MM.1S (cell line): ENCODE measurements around the gene PRR33.

Experiments
- DNase-seq: peaks from one replicate; pipeline ENCODE4 v3.0.0-alpha.2; 2015
- H2AFZ ChIP-seq: fragments of 300-600 bp; sonication (generic); 2 replicates; pipeline ENCODE4 v1.6.0; 2016; ENCODE audit warnings: antibody characterized with exemption, low read length
- H3F3A ChIP-seq: fragments of 300-600 bp; sonication (generic); 2 replicates; pipeline ENCODE4 v1.6.1; 2016; ENCODE audit warnings: mild to moderate bottlenecking, antibody characterized with exemption, low read length, moderate library complexity, mixed read lengths; ENCODE audit not compliant: insufficient read depth
- H3K27ac ChIP-seq: fragments of 300-600 bp; sonication (generic); 2 replicates; pipeline ENCODE4 v1.5.1; 2016; ENCODE audit warnings: mild to moderate bottlenecking, low read length
- H3K27me3 ChIP-seq: fragments of 300-600 bp; sonication (generic); replicated peaks from 2 replicates; pipeline ENCODE4 v1.6.0; 2016; ENCODE audit warnings: low read length; ENCODE audit not compliant: insufficient read depth
- H3K36me3 ChIP-seq: fragments of 300-600 bp; sonication (generic); replicated peaks from 2 replicates; pipeline ENCODE4 v1.6.1; 2016; ENCODE audit warnings: mild to moderate bottlenecking, low read length, mixed read lengths; ENCODE audit not compliant: insufficient read depth
- H3K4me1 ChIP-seq: fragments of 300-600 bp; sonication (generic); 2 replicates; pipeline ENCODE4 v1.6.1; 2016; ENCODE audit warnings: low read length, mixed read lengths
- H3K4me2 ChIP-seq: fragments of 300-600 bp; sonication (generic); 2 replicates; pipeline ENCODE4 v1.6.0; 2016; ENCODE audit warnings: low read depth, low read length
- H3K4me3 ChIP-seq: fragments of 300-600 bp; sonication (generic); 2 replicates; pipeline ENCODE4 v1.5.1; 2016; ENCODE audit warnings: low read length, mixed read lengths
- H3K79me2 ChIP-seq: fragments of 300-600 bp; sonication (generic); 2 replicates; pipeline ENCODE4 v1.6.1; 2016; ENCODE audit warnings: mixed run types, low read length, mixed read lengths
- H3K9ac ChIP-seq: fragments of 300-600 bp; sonication (generic); 2 replicates; pipeline ENCODE4 v1.6.1; 2016; ENCODE audit warnings: low read length, mixed read lengths
- H3K9me2 ChIP-seq: fragments of 300-600 bp; sonication (generic); replicated peaks from 2 replicates; pipeline ENCODE4 v1.6.1; 2016; ENCODE audit warnings: mild to moderate bottlenecking, low read length, mixed read lengths; ENCODE audit not compliant: insufficient read depth
- H3K9me3 ChIP-seq: fragments of 300-600 bp; sonication (generic); replicated peaks from 2 replicates; pipeline ENCODE4 v1.6.1; 2016; ENCODE audit warnings: mild to moderate bottlenecking, low read length, mixed read lengths; ENCODE audit not compliant: insufficient read depth
- H4K20me1 ChIP-seq: fragments of 300-600 bp; sonication (generic); 2 replicates; pipeline ENCODE4 v1.6.1; 2016; ENCODE audit warnings: mild to moderate bottlenecking, low read length, moderate library complexity, mixed read lengths; ENCODE audit not compliant: insufficient read depth
- EZH2 ChIP-seq: fragments of 300-600 bp; sonication (generic); optimal IDR thresholded peaks from 2 replicates; pipeline ENCODE3; 2017; ENCODE audit warnings: low read depth, mild to moderate bottlenecking, antibody characterized with exemption, low read length, mixed read lengths
- EZH2phosphoT487 ChIP-seq: fragments of 300-600 bp; sonication (generic); IDR thresholded peaks from 2 replicates; pipeline ENCODE4 v1.6.1; 2018; ENCODE audit warnings: antibody characterized with exemption, low read length
- TF ChIP-seq, protein P1 (sequence below): fragments of 300-600 bp; sonication (generic); IDR thresholded peaks from 2 replicates; pipeline ENCODE4 v1.5.1; 2016; ENCODE audit warnings: antibody characterized with exemption, low read length, mixed read lengths

The PRR33 gene

DNA sequence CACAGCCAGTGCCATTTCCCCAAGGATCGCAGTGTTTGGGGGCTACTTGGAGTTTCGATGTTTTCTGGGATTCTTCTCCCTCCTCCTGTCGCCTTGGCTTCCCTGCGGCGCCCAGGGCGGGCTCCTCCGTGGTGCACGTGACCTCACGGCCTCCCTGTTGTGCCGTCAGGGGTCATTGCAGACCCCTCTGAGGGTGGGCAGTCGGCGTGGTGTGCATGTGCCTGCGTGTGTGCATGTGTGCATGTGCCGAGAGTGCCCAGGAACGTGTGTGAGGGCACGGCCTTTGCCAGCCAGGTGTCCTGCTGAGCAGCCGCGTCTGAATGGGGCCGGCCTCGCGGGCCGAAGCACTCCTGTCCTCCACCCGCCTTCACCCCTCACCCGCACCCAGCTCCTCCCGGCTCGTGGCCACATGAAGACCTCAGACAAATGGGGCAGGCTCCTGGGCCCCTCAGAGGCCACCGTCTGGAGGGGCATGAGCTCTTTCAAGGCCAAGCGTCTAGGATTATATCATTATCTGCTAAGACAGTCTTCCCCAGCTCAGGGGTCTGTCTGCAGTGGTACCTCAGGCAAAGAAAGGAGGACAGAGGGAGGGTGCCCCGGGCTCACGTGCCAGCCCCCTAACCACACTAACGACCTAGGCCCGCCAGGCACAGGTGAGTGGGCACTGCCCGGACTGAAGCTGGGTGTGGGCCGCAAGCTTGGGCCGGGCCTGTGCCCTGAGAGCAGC lies 46.1 kb upstream of the PRR33 start:
- Histone ChIP-seq H2AFZ (no peak overlapping the region), H3K4me3 (no peak overlapping the region), H3K27ac (no peak overlapping the region), H3K27me3 (peaks cover 86% of the 10 kb centered on the region), H3F3A (no peaks in the 10 kb centered on the region), H3K9me2 (no peaks in the 10 kb centered on the region), H3K4me1 (no peaks in the 10 kb centered on the region), H3K9me3 (no peaks in the 10 kb centered on the region), H3K36me3 (no peaks in the 10 kb centered on the region), H3K4me2 (no peak overlapping the region), H3K79me2 (no peaks in the 10 kb centered on the region), H3K9ac (no peak overlapping the region), H4K20me1 (no peaks in the 10 kb centered on the region)
- no peak for TF ChIP-seq EZH2phosphoT487
- TF ChIP-seq EZH2, result no peak
- TF ChIP-seq, protein P1, sequence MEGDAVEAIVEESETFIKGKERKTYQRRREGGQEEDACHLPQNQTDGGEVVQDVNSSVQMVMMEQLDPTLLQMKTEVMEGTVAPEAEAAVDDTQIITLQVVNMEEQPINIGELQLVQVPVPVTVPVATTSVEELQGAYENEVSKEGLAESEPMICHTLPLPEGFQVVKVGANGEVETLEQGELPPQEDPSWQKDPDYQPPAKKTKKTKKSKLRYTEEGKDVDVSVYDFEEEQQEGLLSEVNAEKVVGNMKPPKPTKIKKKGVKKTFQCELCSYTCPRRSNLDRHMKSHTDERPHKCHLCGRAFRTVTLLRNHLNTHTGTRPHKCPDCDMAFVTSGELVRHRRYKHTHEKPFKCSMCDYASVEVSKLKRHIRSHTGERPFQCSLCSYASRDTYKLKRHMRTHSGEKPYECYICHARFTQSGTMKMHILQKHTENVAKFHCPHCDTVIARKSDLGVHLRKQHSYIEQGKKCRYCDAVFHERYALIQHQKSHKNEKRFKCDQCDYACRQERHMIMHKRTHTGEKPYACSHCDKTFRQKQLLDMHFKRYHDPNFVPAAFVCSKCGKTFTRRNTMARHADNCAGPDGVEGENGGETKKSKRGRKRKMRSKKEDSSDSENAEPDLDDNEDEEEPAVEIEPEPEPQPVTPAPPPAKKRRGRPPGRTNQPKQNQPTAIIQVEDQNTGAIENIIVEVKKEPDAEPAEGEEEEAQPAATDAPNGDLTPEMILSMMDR, result no peak
- DNase-seq, result no peak

DNA sequence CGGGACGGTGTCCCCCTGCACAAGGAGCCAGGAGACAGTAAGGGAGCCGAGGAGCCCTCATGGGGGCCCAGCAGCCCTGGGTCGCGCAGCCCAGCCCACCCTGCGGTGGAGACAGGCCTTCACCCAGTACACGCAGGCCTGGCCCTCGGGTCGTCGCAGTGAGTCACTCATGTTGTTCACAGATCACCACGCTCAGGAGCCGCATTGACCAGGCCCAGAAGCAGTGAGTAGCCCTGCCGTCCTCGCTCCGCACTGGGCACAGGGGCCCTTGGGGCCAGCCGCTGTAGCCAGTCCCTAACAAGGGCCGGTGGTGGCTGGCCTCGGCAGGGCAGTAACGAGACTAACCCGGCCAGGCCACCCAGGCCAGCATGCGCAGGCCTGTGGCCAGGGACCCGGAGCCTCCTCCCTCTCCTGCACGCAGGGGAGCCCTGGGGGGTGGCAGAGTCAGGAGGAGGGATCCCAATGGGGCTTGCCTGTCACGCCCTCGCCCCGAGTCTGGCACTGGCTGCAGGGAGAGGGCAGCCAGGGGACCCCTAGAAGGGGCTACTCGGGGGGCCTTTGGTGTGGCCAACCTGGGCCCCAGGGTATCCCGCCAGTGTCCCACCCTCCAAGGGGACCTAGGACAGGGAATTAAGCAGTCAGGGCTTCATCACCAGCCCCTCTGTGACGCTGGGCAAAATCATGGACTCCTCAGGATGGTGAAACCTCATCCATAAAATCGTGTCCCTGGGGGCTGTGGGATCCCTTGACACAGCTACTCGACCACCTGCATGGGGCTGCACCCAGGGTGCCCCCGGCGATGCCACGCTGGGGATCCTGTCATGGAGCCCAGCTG lies 45.3 kb upstream of the PRR33 start:
- H3K4me2 ChIP-seq, result no peak overlapping the region
- no peak overlapping the region for H3K4me3 ChIP-seq
- H3K79me2 ChIP-seq, result no peaks in the 10 kb centered on the region
- no peaks in the 10 kb centered on the region for H3K36me3 ChIP-seq
- no peaks in the 10 kb centered on the region for H3F3A ChIP-seq
- no peak overlapping the region for H3K9ac ChIP-seq
- H3K27ac ChIP-seq, result no peak overlapping the region
- H3K9me2 ChIP-seq, result no peaks in the 10 kb centered on the region
- H3K9me3 ChIP-seq, result no peaks in the 10 kb centered on the region
- H3K27me3 ChIP-seq, result peaks cover 89% of the 10 kb centered on the region
- TF ChIP-seq EZH2, result no peak
- TF ChIP-seq, protein P1, result no peak
- TF ChIP-seq EZH2phosphoT487, result no peak
- H4K20me1 ChIP-seq, result no peaks in the 10 kb centered on the region
- H2AFZ ChIP-seq, result no peak overlapping the region
- no peak for DNase-seq
- H3K4me1 ChIP-seq, result no peaks in the 10 kb centered on the region

DNA sequence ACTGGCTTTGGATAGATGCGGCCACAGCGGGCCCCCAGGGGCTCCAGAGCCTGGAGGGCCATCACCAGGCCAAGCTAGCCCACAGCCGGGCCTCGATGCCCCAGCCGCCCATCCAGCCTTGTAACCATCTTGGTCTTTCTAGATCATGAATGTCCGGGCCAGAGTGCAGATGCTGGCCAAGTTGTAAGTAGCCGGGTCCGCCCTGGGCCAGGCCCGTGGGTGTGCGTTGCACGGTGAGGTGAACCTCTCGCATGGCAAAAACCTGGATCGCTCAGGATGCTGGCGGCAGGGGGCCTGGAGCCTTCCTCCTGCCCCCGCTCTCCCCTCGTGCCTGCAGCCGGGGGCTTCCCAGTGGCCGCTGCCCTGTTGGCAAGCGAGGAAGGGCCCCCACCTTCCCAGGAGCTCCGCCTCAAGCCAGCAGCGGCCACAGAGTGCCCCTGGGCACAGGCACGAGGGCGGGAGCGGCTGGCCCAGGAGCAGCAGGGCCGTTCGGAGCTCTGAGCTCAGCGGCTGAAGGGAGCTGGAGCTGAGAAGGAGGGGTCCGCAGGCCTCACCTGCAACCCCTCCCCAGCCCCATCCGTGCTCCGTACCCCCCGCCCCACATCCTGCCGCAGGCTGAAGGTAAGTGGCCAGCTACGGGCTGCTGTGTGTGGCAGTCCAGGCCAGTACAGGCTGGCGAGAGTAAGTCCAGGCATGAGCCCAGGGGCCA lies 44.5 kb upstream of the PRR33 start:
- TF ChIP-seq EZH2phosphoT487 (no peak), EZH2 (no peak)
- TF ChIP-seq, protein P1, result no peak

More for the DNA sequence above, 44.5 kb upstream of the PRR33 start:
- H3K4me1 ChIP-seq, result no peaks in the 10 kb centered on the region
- no peak overlapping the region for H3K4me2 ChIP-seq
- no peak overlapping the region for H3K27ac ChIP-seq
- no peaks in the 10 kb centered on the region for H3K9me2 ChIP-seq
- no peaks in the 10 kb centered on the region for H3F3A ChIP-seq
- no peaks in the 10 kb centered on the region for H4K20me1 ChIP-seq
- no peak overlapping the region for H3K9ac ChIP-seq
- H3K27me3 ChIP-seq, result peaks cover 90% of the 10 kb centered on the region
- no peaks in the 10 kb centered on the region for H3K79me2 ChIP-seq
- H3K4me3 ChIP-seq, result no peak overlapping the region
- no peak for DNase-seq
- no peak overlapping the region for H2AFZ ChIP-seq
- H3K9me3 ChIP-seq, result no peaks in the 10 kb centered on the region
- no peaks in the 10 kb centered on the region for H3K36me3 ChIP-seq
